HuH-7 (cell line): ENCODE data around the gene PAPSS1.
A peak's percentile ranks its signal among the peaks of the same experiment; 100 is the strongest.

Source experiments
- DNase-seq: peaks from one replicate; pipeline ENCODE4 v3.0.0; 2011; ENCODE audit warnings: low spot score

PAPSS1 gene

DNA sequence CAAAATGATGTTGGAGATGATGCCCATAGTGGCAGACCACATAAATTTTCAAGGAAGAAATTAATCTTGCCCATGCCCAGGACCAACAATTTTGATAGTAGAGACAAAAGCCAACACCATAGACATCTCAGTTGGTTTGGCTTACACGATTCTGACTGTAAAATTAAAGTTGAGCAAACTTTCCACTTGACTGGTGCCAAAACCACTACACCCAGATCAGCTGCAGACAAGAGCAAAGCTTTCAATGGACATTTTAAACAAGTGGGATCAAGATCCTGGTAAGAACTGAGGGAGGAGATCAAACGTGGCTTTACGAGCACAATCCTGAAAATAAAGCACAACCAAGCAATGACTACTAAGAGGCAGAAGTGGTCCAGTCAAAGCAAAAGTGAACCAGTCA, 90.7 kb downstream of the PAPSS1 start:
- DNase-seq, result no peak

DNA sequence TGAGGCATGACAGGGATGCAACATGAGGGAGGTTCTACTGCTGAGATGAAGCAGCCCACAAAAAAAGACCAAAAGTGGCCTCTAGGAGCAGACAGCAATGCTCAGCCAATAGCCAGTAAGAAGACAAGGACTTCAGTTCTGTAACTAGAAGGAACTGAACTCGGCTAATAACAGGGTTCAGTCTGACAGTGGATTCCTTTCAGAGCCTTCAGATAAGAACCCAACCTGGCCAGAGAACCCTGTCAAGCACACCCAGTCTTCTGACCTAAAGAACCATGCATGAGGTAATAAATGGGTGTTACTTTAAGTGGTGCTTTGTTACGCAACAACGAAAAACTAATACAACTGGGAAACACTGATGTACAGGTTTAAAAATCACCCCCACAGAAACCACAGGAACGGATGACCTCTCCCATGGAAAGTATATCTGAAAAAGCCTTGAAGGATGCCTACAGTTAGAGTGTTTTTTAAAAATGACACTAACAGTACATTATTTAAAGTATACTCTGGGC, 94.6 kb downstream of the PAPSS1 start:
- DNase-seq, result peak; percentile 8

GRCh38 chr4:107624024-107624423, 96.0 kb downstream of the PAPSS1 start:
- DNase-seq, result no peak

DNA sequence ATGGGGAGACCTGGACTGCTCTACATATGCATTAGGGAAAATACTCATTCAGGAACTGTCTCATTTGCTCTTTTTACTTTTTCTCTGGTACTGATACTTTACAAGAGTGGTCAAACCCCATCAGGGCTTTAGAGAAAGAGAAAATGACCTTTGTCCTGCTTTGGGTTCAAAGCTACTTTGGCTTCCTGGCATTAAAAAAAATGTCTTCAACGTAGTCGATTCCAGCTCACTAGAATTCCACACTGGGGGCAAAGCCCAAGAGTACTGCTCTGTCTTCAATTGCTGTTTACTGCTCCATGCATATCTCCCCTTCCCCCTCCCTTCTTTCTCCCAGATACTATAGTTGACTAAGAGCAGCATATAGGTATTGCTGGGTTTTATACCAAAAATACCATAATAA, 98.0 kb downstream of the PAPSS1 start:
- DNase-seq, result no peak

- no peak for DNase-seq
These were observed 100.3 kb downstream of the PAPSS1 start for GRCh38 chr4:107619731-107620130.

DNA sequence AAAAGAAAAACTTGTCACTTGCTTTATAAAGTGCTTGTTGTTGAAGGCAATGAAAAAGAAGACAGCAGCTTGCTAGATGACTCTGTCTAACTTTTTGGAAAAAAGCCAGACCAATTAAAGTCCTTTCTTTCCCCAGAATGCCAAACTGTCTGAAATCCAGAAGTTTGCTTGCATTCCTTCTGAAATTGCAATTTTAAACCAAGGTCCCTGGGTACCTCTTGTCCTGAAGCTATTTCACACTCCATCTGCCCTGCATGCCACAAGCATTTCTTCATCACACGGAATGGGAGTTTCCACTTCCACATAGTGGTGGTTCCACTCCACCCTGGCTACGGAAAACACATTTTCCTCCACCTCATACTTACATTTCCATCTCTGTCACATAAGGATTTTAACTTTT, 101.0 kb downstream of the PAPSS1 start:
- DNase-seq, result no peak

DNA sequence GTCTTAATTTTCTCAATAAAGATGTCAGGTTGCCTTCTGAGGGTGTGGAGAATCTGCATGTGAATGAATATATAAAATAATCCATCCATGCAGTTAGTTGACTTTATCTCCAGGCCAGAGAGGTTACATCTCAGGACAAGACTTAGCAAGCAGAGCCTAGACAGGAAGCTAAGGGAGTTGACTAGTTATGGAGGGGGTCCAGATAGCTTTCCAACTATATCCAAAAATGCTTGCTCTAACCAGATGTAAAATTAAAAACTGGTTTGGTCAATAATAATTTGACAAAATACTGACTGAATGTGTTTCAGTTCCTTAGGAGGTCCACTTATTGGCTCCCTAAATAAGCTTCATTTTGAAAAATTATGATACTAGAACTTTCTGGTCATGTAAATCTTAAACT, 101.4 kb downstream of the PAPSS1 start:
- DNase-seq, result no peak

DNA sequence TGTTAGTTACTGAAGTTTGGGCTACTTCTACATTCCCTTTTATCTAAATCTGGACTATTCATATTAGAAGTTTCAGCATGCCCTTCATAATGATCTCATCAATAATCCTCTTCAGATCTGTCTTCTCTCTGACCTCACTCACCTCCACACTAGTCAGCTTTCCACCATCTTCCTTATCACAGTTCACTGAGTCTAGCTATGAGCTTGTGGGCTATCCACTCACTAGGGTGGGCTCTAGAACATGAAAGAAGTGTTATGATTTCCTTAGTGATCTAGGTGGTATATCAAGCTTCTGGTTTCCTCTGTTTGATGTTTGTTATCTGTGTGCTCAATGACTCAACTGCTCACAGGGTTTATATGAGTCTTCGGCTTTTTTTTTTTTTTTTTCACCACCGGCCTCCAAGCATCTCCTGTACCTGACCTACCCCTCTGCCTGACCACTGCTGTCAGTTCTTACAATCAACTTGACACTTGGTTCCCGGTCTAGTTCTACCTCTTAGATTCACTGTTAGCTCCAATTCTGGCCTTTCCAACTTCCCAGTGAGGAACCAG, 103.1 kb downstream of the PAPSS1 start:
- no peak for DNase-seq

- DNase-seq, result no peak
These were observed 104.2 kb downstream of the PAPSS1 start for GRCh38 chr4:107615809-107616208.

GRCh38 chr4:107603430-107603829, 116.6 kb downstream of the PAPSS1 start:
- no peak for DNase-seq

- no peak for DNase-seq
These were observed 119.1 kb downstream of the PAPSS1 start for GRCh38 chr4:107600983-107601382.

GRCh38 chr4:107600436-107600835, 119.6 kb downstream of the PAPSS1 start:
- no peak for DNase-seq

GRCh38 chr4:107599841-107600240, 120.2 kb downstream of the PAPSS1 start:
- no peak for DNase-seq

- no peak for DNase-seq
These were observed 126.8 kb downstream of the PAPSS1 start for GRCh38 chr4:107593230-107593629.

- DNase-seq, result no peak
These were observed 127.5 kb downstream of the PAPSS1 start for GRCh38 chr4:107592519-107592918.

DNA sequence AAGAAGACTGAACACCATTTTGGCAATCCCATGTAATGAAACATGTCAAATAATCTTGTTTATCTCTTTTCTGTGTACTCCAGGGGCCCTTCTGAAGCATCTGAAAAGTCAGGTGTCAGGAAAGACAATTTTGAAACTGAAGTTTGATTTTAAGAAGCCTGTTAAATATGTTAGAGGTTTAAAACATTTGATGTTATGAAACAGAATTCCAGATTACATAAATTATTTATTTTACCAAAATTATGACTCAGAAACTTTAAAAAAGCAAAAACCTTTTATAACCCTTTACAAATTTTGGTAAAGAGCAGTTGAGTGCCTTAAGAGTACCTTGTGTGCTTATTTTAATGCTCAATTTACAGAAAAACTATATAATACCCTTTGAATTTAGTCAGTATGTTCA, 130.8 kb downstream of the PAPSS1 start:
- DNase-seq, result no peak

- DNase-seq, result no peak
These were observed 133.7 kb downstream of the PAPSS1 start for GRCh38 chr4:107586371-107586770.

DNA sequence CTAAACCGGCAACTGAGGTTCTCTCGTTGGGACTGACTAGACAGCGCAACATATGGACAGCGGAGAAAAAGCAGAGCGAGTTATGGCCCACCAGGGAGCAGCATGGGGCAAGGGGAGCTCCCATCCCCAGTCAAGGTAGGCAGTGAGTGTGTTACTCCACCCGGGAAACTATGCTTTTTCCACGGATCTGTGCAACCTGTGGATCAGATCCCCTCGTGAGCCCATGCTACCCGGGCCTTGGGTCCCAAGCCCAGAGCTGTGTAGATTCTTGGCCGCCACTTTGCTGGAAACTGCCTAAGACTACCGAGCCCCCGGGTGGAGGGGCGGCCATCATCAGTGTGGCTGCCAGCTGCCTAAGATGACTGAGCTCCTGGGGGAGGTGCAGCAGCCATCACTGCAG, 140.9 kb downstream of the PAPSS1 start:
- DNase-seq, result peak; percentile 56

- no peak for DNase-seq
These were observed 141.7 kb downstream of the PAPSS1 start for GRCh38 chr4:107578321-107578720.

GRCh38 chr4:107577743-107578142, 142.3 kb downstream of the PAPSS1 start:
- DNase-seq, result no peak

- DNase-seq, result no peak
These were observed 144.8 kb downstream of the PAPSS1 start for GRCh38 chr4:107575243-107575642.

GRCh38 chr4:107572281-107572680, 147.8 kb downstream of the PAPSS1 start:
- DNase-seq, result no peak

DNA sequence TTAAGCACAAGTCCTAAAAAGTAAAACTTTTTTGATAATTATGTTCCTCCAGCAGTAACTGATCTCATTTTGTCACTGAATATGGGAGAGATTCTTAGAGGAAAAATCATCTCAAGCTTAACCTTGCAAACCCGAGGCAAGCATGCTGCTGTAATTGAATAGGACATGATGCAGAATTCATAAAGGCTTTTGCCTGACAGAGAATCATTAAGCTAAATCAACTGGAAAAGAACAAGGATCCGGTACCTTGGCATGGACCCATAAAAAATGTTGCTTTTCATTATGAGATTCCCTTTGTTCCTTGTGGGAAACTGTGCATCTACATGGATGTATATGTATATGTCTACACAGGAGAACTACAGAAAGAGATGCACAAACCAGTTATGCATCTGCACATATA, 149.1 kb downstream of the PAPSS1 start:
- no peak for DNase-seq

DNA sequence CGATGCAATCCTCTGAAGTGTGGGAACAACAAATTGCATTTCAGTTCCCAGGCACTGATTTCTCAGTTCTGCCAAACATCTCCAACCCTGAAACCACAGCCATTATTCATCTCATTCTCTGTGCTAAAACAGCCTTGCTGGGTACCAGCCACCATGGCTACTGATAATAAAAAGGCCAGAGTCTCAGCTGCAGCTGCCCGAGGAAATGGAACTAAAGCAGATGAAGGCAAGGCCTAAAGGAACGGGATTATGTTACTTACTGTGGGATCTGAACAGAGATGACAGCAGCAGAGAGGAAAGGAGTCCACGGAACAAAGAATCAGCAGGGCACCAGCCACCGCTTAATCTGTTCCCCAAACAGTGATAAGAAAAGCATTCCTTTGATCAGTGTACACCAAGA, 155.7 kb downstream of the PAPSS1 start:
- no peak for DNase-seq
